Breast epithelium (tissue), 3 donors: ENCODE data around the gene POLR2J2.
"Not testable (repeated sequence)": the region's sequence is repeated elsewhere in the genome, so short reads cannot be mapped to it uniquely, and the experiment has no call there.

Source experiments
- CTCF ChIP-seq, 3 donors: fragments of 450-650 bp; IDR thresholded peaks; one replicate each; pipeline ENCODE4 v1.5.1; 2016 to 2017; ENCODE audit warnings: antibody characterized with exemption in 3 of 3, mild to moderate bottlenecking in 3 of 3, moderate library complexity in 3 of 3
- POLR2AphosphoS5 ChIP-seq, 3 donors: sonication (generic); formaldehyde crosslinking; IDR thresholded peaks; one replicate each; pipeline ENCODE4 v1.6.1; 2017; ENCODE audit warnings: antibody characterized with exemption in 3 of 3

- TF ChIP-seq CTCF, POLR2AphosphoS5 (IDR thresholded peaks at IDR 0.05): not testable (repeated sequence)
These were observed 27.7 kb upstream of the POLR2J2 start for GRCh38 chr7:102698962-102699750.
